ENCODE measurements around the gene SENP7. TPM values are rescaled to one million over a fixed set of nuclear protein-coding genes. Genes with fewer than 3 reads are reported as not detected.
A peak's percentile ranks its signal among the peaks of the same experiment; 100 is the strongest.
"Not testable (repeated sequence)": the region's sequence is repeated elsewhere in the genome, so short reads cannot be mapped to it uniquely, and the experiment has no call there.

Gene SENP7
- total RNA-seq = 5.0 and 11.8 TPM in 2 replicates

GRCh38 chr3:101512646-101513418, at the start of gene SENP7:
Gene SENP7, minus strand, starts transcription at chr3:101513212. Its CDS starts 82 bp downstream, at chr3:101513130.
- peak within 1 kb of the TSS; percentile 89 for H3K4me3 ChIP-seq (ENCODE audit: low read depth, low read length)
- peak; percentile 32 for DNase-seq (ENCODE audit: low read depth)
- TF ChIP-seq CTCF (conservative IDR thresholded peaks at IDR 0.05; ENCODE audit: low read depth, low read length) = no peak

GRCh38 chr3:101561630-101562328, 48.8 kb upstream of the SENP7 start, which contains the start of gene TRMT10C:
Gene TRMT10C, plus strand, starts transcription at chr3:101561868. Its CDS starts 2,914 bp downstream, at chr3:101564782.
- H3K4me3 ChIP-seq (ENCODE audit: low read depth, low read length) = peak within 1 kb of the TSS; percentile 82
- DNase-seq (ENCODE audit: low read depth) = peak; percentile 69

GRCh38 chr3:101556064-101556463, 43.1 kb upstream of the SENP7 start:
- no peak for DNase-seq (ENCODE audit: low read depth)
- no peak for TF ChIP-seq CTCF (conservative IDR thresholded peaks at IDR 0.05; ENCODE audit: low read depth, low read length)
- H3K4me3 ChIP-seq (ENCODE audit: low read depth, low read length) = no peak overlapping the region

More at GRCh38 chr3:101561630-101562328, 48.8 kb upstream of the SENP7 start, which contains the start of gene TRMT10C:
- no peak for TF ChIP-seq CTCF (conservative IDR thresholded peaks at IDR 0.05; ENCODE audit: low read depth, low read length)

- not testable (repeated sequence) for H3K4me3 ChIP-seq (ENCODE audit: low read depth, low read length); DNase-seq (ENCODE audit: low read depth)
Measured at GRCh38 chr3:101553381-101553780, 40.4 kb upstream of the SENP7 start.

GRCh38 chr3:101551359-101552081, 38.5 kb upstream of the SENP7 start:
- DNase-seq (ENCODE audit: low read depth); H3K4me3 ChIP-seq (ENCODE audit: low read depth, low read length): not testable (repeated sequence)

- no peak overlapping the region for H3K4me3 ChIP-seq (ENCODE audit: low read depth, low read length)
- no peak for TF ChIP-seq CTCF (conservative IDR thresholded peaks at IDR 0.05; ENCODE audit: low read depth, low read length)
- DNase-seq (ENCODE audit: low read depth) = no peak
Measured at GRCh38 chr3:101549473-101549872, 36.5 kb upstream of the SENP7 start.

- no peak for TF ChIP-seq CTCF (conservative IDR thresholded peaks at IDR 0.05; ENCODE audit: low read depth, low read length)
- no peak for DNase-seq (ENCODE audit: low read depth)
- no peak overlapping the region for H3K4me3 ChIP-seq (ENCODE audit: low read depth, low read length)
Measured at GRCh38 chr3:101548527-101549105, 35.6 kb upstream of the SENP7 start.
